Measurements from ENCODE around the gene INAVA.
"Not testable (repeated sequence)": the region's sequence is repeated elsewhere in the genome, so short reads cannot be mapped to it uniquely, and the experiment has no call there.

Gene INAVA

GRCh38 chr1:200906491-200906890 is 11.8 kb downstream of the INAVA start:
- DNase-seq (ENCODE audit: low read depth): no peak
- in situ Hi-C loops (cut with HindIII; ENCODE audit: low sequenced_read_pairs): no loop called here
- TF ChIP-seq CTCF (IDR thresholded peaks at IDR 0.05; ENCODE audit: low read depth, low read length, missing control alignments): no peak
- H3K4me3 ChIP-seq (ENCODE audit: low read depth, low read length): no peak overlapping the region

DNA sequence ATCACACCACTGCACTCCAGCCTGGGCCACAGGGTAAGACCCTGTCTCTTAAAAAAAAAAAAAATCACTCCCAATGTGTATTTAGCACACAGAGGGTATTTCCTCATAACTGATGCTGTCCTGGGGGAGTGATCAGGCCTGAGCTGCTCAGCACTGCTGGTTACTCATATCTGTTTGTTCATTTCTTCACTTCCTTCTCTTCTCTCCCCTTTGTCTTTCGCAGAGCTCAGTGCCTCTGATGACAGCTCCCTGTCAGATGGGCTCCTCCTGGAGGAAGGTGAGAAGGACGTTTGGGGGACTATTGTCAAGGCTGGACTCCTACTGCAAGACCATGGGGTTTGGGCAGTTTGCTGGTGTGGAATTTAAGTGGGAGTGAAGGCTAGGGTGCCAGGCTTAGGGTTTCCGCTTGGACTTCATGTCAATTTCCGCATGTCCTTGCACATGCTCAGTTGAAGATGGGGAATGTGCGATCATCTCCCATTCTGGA is 13.0 kb downstream of the INAVA start:
- H3K4me3 ChIP-seq (ENCODE audit: low read depth, low read length): no peak overlapping the region
- TF ChIP-seq CTCF (IDR thresholded peaks at IDR 0.05; ENCODE audit: low read depth, low read length, missing control alignments): no peak
- DNase-seq (ENCODE audit: low read depth): no peak
- in situ Hi-C loops (cut with HindIII; ENCODE audit: low sequenced_read_pairs): no loop called here

- TF ChIP-seq CTCF (IDR thresholded peaks at IDR 0.05; ENCODE audit: low read depth, low read length, missing control alignments): no peak
- in situ Hi-C loops (cut with HindIII; ENCODE audit: low sequenced_read_pairs): no loop called here
- DNase-seq (ENCODE audit: low read depth): no peak
- H3K4me3 ChIP-seq (ENCODE audit: low read depth, low read length): no peak overlapping the region
These were observed 13.6 kb downstream of the INAVA start for GRCh38 chr1:200908191-200908868.

- TF ChIP-seq CTCF (IDR thresholded peaks at IDR 0.05; ENCODE audit: low read depth, low read length, missing control alignments): no peak
- no peak for DNase-seq (ENCODE audit: low read depth)
- in situ Hi-C loops (cut with HindIII; ENCODE audit: low sequenced_read_pairs): no loop called here
- H3K4me3 ChIP-seq (ENCODE audit: low read depth, low read length): no peak overlapping the region
These were observed 14.4 kb downstream of the INAVA start for GRCh38 chr1:200909071-200909470.

DNA sequence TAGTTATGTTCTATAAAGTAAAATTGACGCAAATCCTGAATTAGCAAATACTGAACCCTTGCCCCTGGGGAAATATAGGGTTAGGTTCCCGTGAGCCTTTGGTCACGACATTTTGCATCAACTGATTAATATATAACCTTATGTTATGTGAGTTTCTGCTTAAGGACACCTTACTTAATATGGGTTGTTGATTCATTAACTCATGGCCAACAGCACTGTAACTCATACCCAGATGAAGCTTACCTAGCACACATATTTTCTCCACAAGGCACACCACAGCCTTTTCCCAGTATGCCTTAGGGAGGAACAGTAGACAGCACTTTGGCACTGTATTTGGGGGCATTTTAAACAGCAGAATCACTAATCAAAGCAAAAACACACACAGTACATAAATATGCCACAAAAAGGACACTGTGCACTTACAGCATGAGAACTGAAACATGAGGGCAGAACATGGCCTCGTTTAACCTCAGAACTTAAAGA is 15.1 kb downstream of the INAVA start:
- in situ Hi-C loops (cut with HindIII; ENCODE audit: low sequenced_read_pairs): no loop called here
- no peak for TF ChIP-seq CTCF (IDR thresholded peaks at IDR 0.05; ENCODE audit: low read depth, low read length, missing control alignments)
- DNase-seq (ENCODE audit: low read depth): no peak
- H3K4me3 ChIP-seq (ENCODE audit: low read depth, low read length): no peak overlapping the region

DNA sequence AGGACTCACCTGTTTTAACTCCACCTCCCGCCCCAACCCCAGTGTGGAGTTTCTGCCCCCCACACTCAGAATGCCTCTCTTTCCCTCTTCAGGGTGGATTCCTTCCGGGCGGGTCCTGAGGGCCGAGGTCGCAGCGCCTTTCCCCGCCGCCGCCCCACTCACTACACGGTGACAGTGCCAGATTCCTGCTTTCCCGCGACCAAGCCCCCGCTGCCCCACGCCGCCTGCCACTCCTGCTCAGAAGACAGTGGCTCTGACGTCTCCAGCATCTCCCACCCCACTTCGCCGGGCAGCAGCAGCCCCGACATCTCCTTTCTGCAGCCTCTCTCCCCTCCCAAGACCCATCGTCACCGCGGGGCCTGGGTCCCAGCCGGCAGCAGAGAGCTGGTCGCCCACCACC is 16.7 kb downstream of the INAVA start:
- DNase-seq (ENCODE audit: low read depth): no peak
- in situ Hi-C loops (cut with HindIII; ENCODE audit: low sequenced_read_pairs): no loop called here
- no peak for TF ChIP-seq CTCF (IDR thresholded peaks at IDR 0.05; ENCODE audit: low read depth, low read length, missing control alignments)
- H3K4me3 ChIP-seq (ENCODE audit: low read depth, low read length): no peak overlapping the region

DNA sequence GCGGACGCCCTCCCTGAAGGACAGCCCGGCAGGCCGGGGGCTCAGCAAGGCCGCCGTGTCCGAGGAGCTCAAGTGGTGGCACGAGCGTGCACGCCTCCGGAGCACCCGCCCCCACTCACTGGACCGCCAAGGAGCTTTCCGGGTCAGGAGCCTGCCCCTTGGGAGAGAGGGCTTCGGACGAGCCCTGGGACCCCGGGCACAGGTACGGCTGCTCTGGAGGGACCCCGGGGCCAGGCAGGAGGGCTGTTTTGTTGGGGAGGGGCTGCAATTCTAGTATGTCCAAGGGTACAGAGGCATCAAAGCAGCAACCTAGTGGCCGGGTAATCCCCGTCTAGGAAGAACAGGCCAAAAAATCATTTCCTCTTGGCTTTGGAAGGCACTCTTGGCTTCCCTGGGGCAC is 17.2 kb downstream of the INAVA start:
- in situ Hi-C loops (cut with HindIII; ENCODE audit: low sequenced_read_pairs); DNase-seq (ENCODE audit: low read depth); H3K4me3 ChIP-seq (ENCODE audit: low read depth, low read length): not testable (repeated sequence)

Data from astrocyte of the cerebellum (primary cell).